Measurements from ENCODE around the gene P4HA2. TPM values are rescaled to one million over a fixed set of nuclear protein-coding genes. Genes with fewer than 3 reads are reported as not detected.

Gene P4HA2
- total and polyA plus RNA-seq, 8 donors, result 22.5 to 81.9 (median 34.1) TPM

- Histone ChIP-seq H3K27ac (no peak overlapping the region), H3K4me3 (no peak overlapping the region), H3K9me3 (no peaks in the 10 kb centered on the region), H3K27me3 (peaks cover 0 to 24% of the 10 kb centered on the region in 2 donors), H3K36me3 (no peaks in the 10 kb centered on the region), H3K4me1 (peaks cover 0 to 14% of the 10 kb centered on the region in 2 donors)
- ATAC-seq (peak; percentile 3), DNase-seq (no peak)
- intact Hi-C loops (cut with DNase I), result no loop called here
- no peak for TF ChIP-seq CTCF (IDR thresholded peaks at IDR 0.05)
Measured at GRCh38 chr5:132254321-132254977, 26.8 kb upstream of the P4HA2 start.

GRCh38 chr5:132253452-132254320, 26.0 kb upstream of the P4HA2 start:
- H3K4me3 ChIP-seq, result no peak overlapping the region
- no peak for TF ChIP-seq CTCF (IDR thresholded peaks at IDR 0.05)
- H3K9me3 ChIP-seq, result no peaks in the 10 kb centered on the region
- H3K36me3 ChIP-seq, result no peaks in the 10 kb centered on the region
- H3K27me3 ChIP-seq, result peaks cover 0 to 22% of the 10 kb centered on the region in 2 donors
- DNase-seq (no peak), ATAC-seq (peak; percentile 21)
- peaks cover 0 to 12% of the 10 kb centered on the region in 2 donors for H3K4me1 ChIP-seq
- no peak overlapping the region for H3K27ac ChIP-seq
- intact Hi-C loops (cut with DNase I), result no loop called here

GRCh38 chr5:132253008-132253441, 25.4 kb upstream of the P4HA2 start:
- no peaks in the 10 kb centered on the region for H3K36me3 ChIP-seq
- DNase-seq (peak in 1 of 4 donors; percentile 82), ATAC-seq (no peak)
- no peak overlapping the region for H3K4me3 ChIP-seq
- no peak for TF ChIP-seq CTCF (IDR thresholded peaks at IDR 0.05)
- H3K27me3 ChIP-seq, result peaks cover 0 to 16% of the 10 kb centered on the region in 2 donors
- H3K9me3 ChIP-seq, result no peaks in the 10 kb centered on the region
- H3K4me1 ChIP-seq, result peaks cover 0 to 5% of the 10 kb centered on the region in 2 donors
- no peak overlapping the region for H3K27ac ChIP-seq
- intact Hi-C loops (cut with DNase I), result no loop called here

- no peak for TF ChIP-seq CTCF (IDR thresholded peaks at IDR 0.05)
- Histone ChIP-seq H3K4me1 (no peaks in the 10 kb centered on the region), H3K36me3 (no peaks in the 10 kb centered on the region), H3K9me3 (peaks cover 0 to 5% of the 10 kb centered on the region in 2 donors), H3K27ac (no peak overlapping the region), H3K27me3 (no peaks in the 10 kb centered on the region), H3K4me3 (no peak overlapping the region)
- DNase-seq, result no peak
- intact Hi-C loops (cut with DNase I), result no loop called here
- ATAC-seq, result no peak
Measured at GRCh38 chr5:132251220-132251725, 23.6 kb upstream of the P4HA2 start.

GRCh38 chr5:132250547-132250946, 22.9 kb upstream of the P4HA2 start:
- H3K36me3 ChIP-seq, result no peaks in the 10 kb centered on the region
- H3K27ac ChIP-seq, result no peak overlapping the region

More at GRCh38 chr5:132250547-132250946, 22.9 kb upstream of the P4HA2 start:
- intact Hi-C loops (cut with DNase I), result no loop called here
- H3K27me3 ChIP-seq, result no peaks in the 10 kb centered on the region
- no peak overlapping the region for H3K4me3 ChIP-seq
- no peaks in the 10 kb centered on the region for H3K4me1 ChIP-seq
- ATAC-seq (no peak), DNase-seq (no peak)
- no peak for TF ChIP-seq CTCF (IDR thresholded peaks at IDR 0.05)
- peaks cover 0 to 8% of the 10 kb centered on the region in 2 donors for H3K9me3 ChIP-seq
